Measurements from ENCODE around the gene LRRC32. TPM values are rescaled to one million over a fixed set of nuclear protein-coding genes. Genes with fewer than 3 reads are reported as not detected.

Gene LRRC32
- total and polyA plus RNA-seq, 4 donors = 38.3 to 159 (median 85.2) TPM

DNA sequence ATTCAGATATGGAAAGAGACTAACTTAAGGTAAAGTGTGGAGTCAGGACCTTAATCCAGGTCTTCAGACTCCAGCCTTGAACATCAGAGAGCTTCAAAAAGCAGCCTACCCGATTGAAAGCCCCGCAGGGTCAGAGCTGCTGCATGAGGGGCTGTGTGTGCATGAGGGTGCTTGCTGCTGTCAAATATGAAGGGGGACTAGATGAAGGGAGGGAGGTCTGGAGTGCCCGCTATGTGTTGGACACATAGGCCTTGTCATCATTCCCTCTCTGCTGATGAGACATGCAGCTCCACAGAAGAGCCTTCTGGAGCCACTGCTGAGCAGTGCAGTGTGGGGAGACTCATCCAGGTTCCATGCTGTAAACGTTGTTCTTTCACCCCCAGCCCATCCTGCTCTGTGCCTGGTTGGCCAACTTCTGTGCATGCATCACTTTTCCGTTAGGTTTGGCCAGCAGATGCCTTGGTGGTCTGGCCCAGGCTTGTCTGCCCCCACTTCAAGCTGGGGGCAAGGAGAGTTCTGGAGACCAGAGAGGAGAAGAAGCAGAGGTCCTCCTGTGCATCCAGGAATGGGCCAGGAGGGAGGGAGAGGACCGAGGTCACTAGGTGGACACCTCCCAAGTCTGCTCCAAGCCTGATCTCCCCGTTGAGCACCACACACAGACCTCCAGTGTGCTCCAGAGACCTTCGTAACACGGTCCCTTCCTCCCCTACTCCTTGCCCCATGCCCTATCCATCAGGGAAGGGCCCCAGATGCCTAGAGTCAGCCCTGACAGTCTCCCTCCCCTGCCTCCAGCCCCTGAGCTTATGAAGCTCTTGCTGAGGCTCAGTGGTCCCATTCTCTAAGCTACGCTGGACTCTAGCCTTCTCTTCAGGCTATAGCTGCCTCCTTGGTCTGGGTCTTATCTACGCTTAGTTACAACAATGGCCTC lies 32.0 kb downstream of the LRRC32 start:
- TF ChIP-seq, protein P1, sequence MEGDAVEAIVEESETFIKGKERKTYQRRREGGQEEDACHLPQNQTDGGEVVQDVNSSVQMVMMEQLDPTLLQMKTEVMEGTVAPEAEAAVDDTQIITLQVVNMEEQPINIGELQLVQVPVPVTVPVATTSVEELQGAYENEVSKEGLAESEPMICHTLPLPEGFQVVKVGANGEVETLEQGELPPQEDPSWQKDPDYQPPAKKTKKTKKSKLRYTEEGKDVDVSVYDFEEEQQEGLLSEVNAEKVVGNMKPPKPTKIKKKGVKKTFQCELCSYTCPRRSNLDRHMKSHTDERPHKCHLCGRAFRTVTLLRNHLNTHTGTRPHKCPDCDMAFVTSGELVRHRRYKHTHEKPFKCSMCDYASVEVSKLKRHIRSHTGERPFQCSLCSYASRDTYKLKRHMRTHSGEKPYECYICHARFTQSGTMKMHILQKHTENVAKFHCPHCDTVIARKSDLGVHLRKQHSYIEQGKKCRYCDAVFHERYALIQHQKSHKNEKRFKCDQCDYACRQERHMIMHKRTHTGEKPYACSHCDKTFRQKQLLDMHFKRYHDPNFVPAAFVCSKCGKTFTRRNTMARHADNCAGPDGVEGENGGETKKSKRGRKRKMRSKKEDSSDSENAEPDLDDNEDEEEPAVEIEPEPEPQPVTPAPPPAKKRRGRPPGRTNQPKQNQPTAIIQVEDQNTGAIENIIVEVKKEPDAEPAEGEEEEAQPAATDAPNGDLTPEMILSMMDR (IDR thresholded peaks at IDR 0.05; ENCODE audit: control extremely low read depth, extremely low read depth) = no peak
- no peaks in the 10 kb centered on the region for H3K27me3 ChIP-seq (ENCODE audit: control insufficient read depth in 3 of 3, insufficient read depth in 3 of 3, low read length in 2 of 3)
- H3K27ac ChIP-seq (ENCODE audit: low read depth in 1 of 2, low read length in 1 of 2) = peak overlapping the region in 1 of 2 donors; percentile 26
- no peaks in the 10 kb centered on the region for H3K9me3 ChIP-seq (ENCODE audit: control insufficient read depth in 4 of 4, insufficient read depth in 3 of 4, low read length in 3 of 4)
- no peak for DNase-seq
- no peak overlapping the region for H3K9ac ChIP-seq (ENCODE audit: insufficient read depth in 1 of 2, low read length in 2 of 2)
- no peaks in the 10 kb centered on the region for H3K36me3 ChIP-seq (ENCODE audit: control insufficient read depth in 4 of 4, insufficient read depth in 4 of 4, low read length in 4 of 4)
- H3K4me1 ChIP-seq (ENCODE audit: control insufficient read depth in 5 of 5, insufficient read depth in 5 of 5, low read length in 5 of 5) = peaks cover 0 to 20% (median 4%) of the 10 kb centered on the region in 5 donors
- no peak for ATAC-seq (ENCODE audit: insufficient read depth, low FRiP score)
- no peak overlapping the region for H3K4me3 ChIP-seq
- WGBS, 2 donors = 90 to 92% methylated on average over 11 of the region's 11 CpGs

DNA sequence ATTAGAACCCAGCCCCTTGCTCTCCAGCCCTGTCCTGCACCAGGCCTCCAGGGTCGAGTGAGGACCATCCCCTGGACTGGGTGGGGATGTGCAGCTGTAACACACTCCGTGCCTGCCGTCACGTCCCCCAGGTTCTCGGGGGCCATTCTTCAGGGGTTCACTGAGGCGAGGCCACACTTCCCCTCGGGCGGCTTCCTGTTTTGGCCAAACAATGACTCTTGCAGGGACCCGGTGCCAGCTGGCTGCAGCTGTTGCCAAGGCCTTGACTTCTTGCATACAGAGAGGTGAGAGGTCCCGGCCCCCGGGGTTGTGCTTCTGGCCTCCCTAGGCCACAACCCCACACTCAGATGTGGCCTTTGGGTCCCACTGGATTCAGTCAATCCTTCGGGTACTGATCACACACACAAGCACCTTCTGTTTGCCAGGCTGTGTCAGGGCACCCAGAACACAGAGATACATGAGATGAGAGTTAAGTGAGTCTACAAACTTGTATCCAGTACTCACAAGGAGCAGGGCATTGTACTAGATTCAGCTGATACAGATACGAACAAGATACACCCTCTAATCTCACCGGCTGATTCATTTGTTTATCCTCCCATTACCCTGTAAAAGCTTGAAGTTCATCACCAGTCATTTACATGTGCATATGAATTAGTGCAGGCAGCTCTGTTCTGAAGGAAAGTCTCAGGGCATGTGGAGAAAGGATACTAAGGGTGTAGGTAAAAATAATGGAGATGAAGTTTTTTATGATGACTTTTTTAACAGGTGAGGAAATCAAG lies 32.9 kb downstream of the LRRC32 start:
- ATAC-seq (ENCODE audit: insufficient read depth, low FRiP score) (no peak), DNase-seq (peak in 1 of 3 donors; percentile 55)
- H3K9me3 ChIP-seq (ENCODE audit: control insufficient read depth in 4 of 4, insufficient read depth in 3 of 4, low read length in 3 of 4) = no peaks in the 10 kb centered on the region
- TF ChIP-seq, protein P1 (IDR thresholded peaks at IDR 0.05; ENCODE audit: control extremely low read depth, extremely low read depth) = no peak
- no peaks in the 10 kb centered on the region for H3K27me3 ChIP-seq (ENCODE audit: control insufficient read depth in 3 of 3, insufficient read depth in 3 of 3, low read length in 2 of 3)
- H3K9ac ChIP-seq (ENCODE audit: insufficient read depth in 1 of 2, low read length in 2 of 2) = no peak overlapping the region
- H3K4me1 ChIP-seq (ENCODE audit: control insufficient read depth in 5 of 5, insufficient read depth in 5 of 5, low read length in 5 of 5) = peaks cover 0 to 20% (median 4%) of the 10 kb centered on the region in 5 donors
- no peak overlapping the region for H3K4me3 ChIP-seq
- H3K27ac ChIP-seq (ENCODE audit: low read depth in 1 of 2, low read length in 1 of 2) = peak overlapping the region in 1 of 2 donors; percentile 71
- WGBS, 2 donors = 18 to 38% methylated on average over 14 of the region's 14 CpGs
- H3K36me3 ChIP-seq (ENCODE audit: control insufficient read depth in 4 of 4, insufficient read depth in 4 of 4, low read length in 4 of 4) = no peaks in the 10 kb centered on the region

DNA sequence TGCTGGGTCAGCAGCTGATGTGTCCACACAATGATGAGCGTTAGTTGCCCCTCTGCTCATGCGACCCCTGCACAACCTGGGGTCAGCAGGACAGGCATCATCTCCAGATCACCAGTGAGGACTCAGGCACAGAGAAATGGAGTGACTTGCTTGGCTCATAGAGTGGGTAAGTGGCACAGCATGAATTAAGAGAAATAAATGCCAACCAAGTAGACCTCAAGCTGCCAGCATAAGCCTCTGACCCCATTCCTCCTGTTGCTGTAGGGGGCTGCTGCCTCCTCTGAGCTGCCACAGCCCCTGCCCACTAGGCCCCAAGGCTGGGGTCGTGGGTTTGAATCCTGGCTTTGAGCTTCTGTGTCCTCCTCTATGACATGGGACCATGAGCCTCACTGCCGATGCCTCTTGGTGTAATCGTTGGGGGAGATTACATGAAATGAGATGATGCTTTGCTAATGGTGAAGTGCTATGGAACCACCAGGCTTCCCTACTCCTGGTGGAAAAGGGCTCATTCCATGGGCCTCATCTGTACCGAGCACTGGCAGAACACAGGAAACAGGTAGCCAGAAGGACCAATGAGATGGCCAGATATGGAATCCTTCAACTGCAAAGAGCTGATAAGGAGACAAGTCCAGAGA lies 33.6 kb downstream of the LRRC32 start:
- no peaks in the 10 kb centered on the region for H3K27me3 ChIP-seq (ENCODE audit: control insufficient read depth in 3 of 3, insufficient read depth in 3 of 3, low read length in 2 of 3)
- peaks cover 0 to 20% (median 4%) of the 10 kb centered on the region in 5 donors for H3K4me1 ChIP-seq (ENCODE audit: control insufficient read depth in 5 of 5, insufficient read depth in 5 of 5, low read length in 5 of 5)
- no peak overlapping the region for H3K9ac ChIP-seq (ENCODE audit: insufficient read depth in 1 of 2, low read length in 2 of 2)
- WGBS, 2 donors = 84% methylated on average over 6 of the region's 6 CpGs
- TF ChIP-seq, protein P1 (IDR thresholded peaks at IDR 0.05; ENCODE audit: control extremely low read depth, extremely low read depth) = no peak
- no peaks in the 10 kb centered on the region for H3K9me3 ChIP-seq (ENCODE audit: control insufficient read depth in 4 of 4, insufficient read depth in 3 of 4, low read length in 3 of 4)
- DNase-seq (no peak), ATAC-seq (ENCODE audit: insufficient read depth, low FRiP score) (no peak)
- no peaks in the 10 kb centered on the region for H3K36me3 ChIP-seq (ENCODE audit: control insufficient read depth in 4 of 4, insufficient read depth in 4 of 4, low read length in 4 of 4)
- H3K4me3 ChIP-seq = no peak overlapping the region
- H3K27ac ChIP-seq (ENCODE audit: low read depth in 1 of 2, low read length in 1 of 2) = peak overlapping the region in 1 of 2 donors; percentile 71
